ENCODE results near the gene FOSL2.

DNA sequence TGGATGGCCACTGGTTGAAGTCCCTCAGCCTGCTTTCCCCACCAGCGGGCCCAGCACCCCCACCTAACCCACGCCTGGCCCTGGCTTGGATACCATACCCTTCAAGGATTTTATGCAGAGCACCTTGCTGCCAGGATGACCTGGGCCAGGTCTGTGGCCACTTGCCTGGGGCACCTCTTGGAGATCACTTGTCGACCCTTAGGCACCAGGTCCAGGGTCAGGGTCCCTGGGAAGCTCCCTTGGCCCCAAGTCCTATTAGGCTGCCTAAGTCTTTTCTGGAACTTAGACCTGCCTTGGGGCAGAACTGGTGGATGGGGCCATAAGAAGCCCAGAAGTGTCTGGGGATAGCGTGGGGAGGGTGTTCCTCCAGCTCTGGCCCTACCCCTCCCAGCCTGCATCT lies 39.1 kb downstream of the FOSL2 start:
- no peak for TF ChIP-seq EP300 (IDR thresholded peaks at IDR 0.05; ENCODE audit: borderline replicate concordance in 1 of 2, low read depth in 1 of 2, low read length in 1 of 2)
- TF ChIP-seq YY1 (IDR thresholded peaks at IDR 0.05; ENCODE audit: low read depth), result no peak
- no peak for TF ChIP-seq POLR2AphosphoS5 (IDR thresholded peaks at IDR 0.05; ENCODE audit: low read depth, low read length)
- TF ChIP-seq, protein P1, sequence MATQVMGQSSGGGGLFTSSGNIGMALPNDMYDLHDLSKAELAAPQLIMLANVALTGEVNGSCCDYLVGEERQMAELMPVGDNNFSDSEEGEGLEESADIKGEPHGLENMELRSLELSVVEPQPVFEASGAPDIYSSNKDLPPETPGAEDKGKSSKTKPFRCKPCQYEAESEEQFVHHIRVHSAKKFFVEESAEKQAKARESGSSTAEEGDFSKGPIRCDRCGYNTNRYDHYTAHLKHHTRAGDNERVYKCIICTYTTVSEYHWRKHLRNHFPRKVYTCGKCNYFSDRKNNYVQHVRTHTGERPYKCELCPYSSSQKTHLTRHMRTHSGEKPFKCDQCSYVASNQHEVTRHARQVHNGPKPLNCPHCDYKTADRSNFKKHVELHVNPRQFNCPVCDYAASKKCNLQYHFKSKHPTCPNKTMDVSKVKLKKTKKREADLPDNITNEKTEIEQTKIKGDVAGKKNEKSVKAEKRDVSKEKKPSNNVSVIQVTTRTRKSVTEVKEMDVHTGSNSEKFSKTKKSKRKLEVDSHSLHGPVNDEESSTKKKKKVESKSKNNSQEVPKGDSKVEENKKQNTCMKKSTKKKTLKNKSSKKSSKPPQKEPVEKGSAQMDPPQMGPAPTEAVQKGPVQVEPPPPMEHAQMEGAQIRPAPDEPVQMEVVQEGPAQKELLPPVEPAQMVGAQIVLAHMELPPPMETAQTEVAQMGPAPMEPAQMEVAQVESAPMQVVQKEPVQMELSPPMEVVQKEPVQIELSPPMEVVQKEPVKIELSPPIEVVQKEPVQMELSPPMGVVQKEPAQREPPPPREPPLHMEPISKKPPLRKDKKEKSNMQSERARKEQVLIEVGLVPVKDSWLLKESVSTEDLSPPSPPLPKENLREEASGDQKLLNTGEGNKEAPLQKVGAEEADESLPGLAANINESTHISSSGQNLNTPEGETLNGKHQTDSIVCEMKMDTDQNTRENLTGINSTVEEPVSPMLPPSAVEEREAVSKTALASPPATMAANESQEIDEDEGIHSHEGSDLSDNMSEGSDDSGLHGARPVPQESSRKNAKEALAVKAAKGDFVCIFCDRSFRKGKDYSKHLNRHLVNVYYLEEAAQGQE (IDR thresholded peaks at IDR 0.05; ENCODE audit: low read depth, low read length), result no peak
- TF ChIP-seq, protein P2, sequence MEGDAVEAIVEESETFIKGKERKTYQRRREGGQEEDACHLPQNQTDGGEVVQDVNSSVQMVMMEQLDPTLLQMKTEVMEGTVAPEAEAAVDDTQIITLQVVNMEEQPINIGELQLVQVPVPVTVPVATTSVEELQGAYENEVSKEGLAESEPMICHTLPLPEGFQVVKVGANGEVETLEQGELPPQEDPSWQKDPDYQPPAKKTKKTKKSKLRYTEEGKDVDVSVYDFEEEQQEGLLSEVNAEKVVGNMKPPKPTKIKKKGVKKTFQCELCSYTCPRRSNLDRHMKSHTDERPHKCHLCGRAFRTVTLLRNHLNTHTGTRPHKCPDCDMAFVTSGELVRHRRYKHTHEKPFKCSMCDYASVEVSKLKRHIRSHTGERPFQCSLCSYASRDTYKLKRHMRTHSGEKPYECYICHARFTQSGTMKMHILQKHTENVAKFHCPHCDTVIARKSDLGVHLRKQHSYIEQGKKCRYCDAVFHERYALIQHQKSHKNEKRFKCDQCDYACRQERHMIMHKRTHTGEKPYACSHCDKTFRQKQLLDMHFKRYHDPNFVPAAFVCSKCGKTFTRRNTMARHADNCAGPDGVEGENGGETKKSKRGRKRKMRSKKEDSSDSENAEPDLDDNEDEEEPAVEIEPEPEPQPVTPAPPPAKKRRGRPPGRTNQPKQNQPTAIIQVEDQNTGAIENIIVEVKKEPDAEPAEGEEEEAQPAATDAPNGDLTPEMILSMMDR (IDR thresholded peaks at IDR 0.05), result no peak
- no peak for TF ChIP-seq SIN3A (IDR thresholded peaks at IDR 0.05; ENCODE audit: borderline replicate concordance, low read depth, low read length)
- TF ChIP-seq FOXM1 (IDR thresholded peaks at IDR 0.05; ENCODE audit: low read depth), result no peak
